Neutrophil (primary cell): Measurements from ENCODE around the gene GLG1.

Source experiments
- H3K27ac ChIP-seq: fragments of 200-600 bp; sonication (generic); 2 replicates; pipeline ENCODE4 v1.5.1; 2016; ENCODE audit warnings: mild to moderate bottlenecking, moderate library complexity
- H3K27me3 ChIP-seq: fragments of 200-600 bp; sonication (generic); 2 replicates; pipeline ENCODE4 v1.6.0; 2016; ENCODE audit warnings: mild to moderate bottlenecking
- H3K36me3 ChIP-seq: fragments of 200-600 bp; sonication (generic); 2 replicates; pipeline ENCODE4 v1.5.1; 2017
- H3K4me1 ChIP-seq, 2 experiments: fragments of 200-600 bp in 1 of 2; sonication (generic) in 1 of 2; 1 replicate in 1 of 2; 2 replicates in 1 of 2; pipeline versions ENCODE4 v1.5.1 to v1.6.1; 2013 to 2016; ENCODE audit warnings: low read depth in 1 of 2, low read length in 1 of 2, mild to moderate bottlenecking in 1 of 2, moderate library complexity in 1 of 2; ENCODE audit not compliant: control insufficient read depth in 1 of 2, insufficient read depth in 1 of 2
- H3K4me3 ChIP-seq, 2 experiments: fragments of 200-600 bp in 1 of 2; sonication (generic) in 1 of 2; 1 replicate in 1 of 2; 2 replicates in 1 of 2; pipeline ENCODE4 v1.5.1; 2013 to 2016; ENCODE audit warnings: low read depth in 1 of 2, low read length in 1 of 2, mild to moderate bottlenecking in 1 of 2, moderate library complexity in 1 of 2
- H3K9me3 ChIP-seq: fragments of 200-600 bp; sonication (generic); 2 replicates; pipeline ENCODE4 v1.5.1; 2016
- CTCF ChIP-seq: fragments of 200-600 bp; sonication (generic); IDR thresholded peaks from 2 replicates; pipeline ENCODE4 v1.5.1; 2016; ENCODE audit warnings: antibody characterized with exemption

GLG1 gene

GRCh38 chr16:74463888-74464287 lies 143.0 kb downstream of the GLG1 start:
- no peak overlapping the region for H3K27ac ChIP-seq
- H3K27me3 ChIP-seq, result no peaks in the 10 kb centered on the region
- TF ChIP-seq CTCF, result no peak
- no peaks in the 10 kb centered on the region for H3K4me1 ChIP-seq
- no peaks in the 10 kb centered on the region for H3K9me3 ChIP-seq
- peaks cover 97% of the 10 kb centered on the region for H3K36me3 ChIP-seq
- no peak overlapping the region for H3K4me3 ChIP-seq

- no peak for TF ChIP-seq CTCF
- no peaks in the 10 kb centered on the region for H3K27me3 ChIP-seq
- no peak overlapping the region for H3K4me3 ChIP-seq
- H3K27ac ChIP-seq, result no peak overlapping the region
- peaks cover 97% of the 10 kb centered on the region for H3K36me3 ChIP-seq
- no peaks in the 10 kb centered on the region for H3K4me1 ChIP-seq
- H3K9me3 ChIP-seq, result no peaks in the 10 kb centered on the region
These were observed 144.6 kb downstream of the GLG1 start for GRCh38 chr16:74462361-74462760.

- no peaks in the 10 kb centered on the region for H3K4me1 ChIP-seq
These were observed 145.1 kb downstream of the GLG1 start for GRCh38 chr16:74461826-74462225.

GRCh38 chr16:74460542-74460941 lies 146.4 kb downstream of the GLG1 start:
- TF ChIP-seq CTCF, result no peak
- Histone ChIP-seq H3K27ac (no peak overlapping the region), H3K4me3 (no peak overlapping the region), H3K9me3 (no peaks in the 10 kb centered on the region), H3K36me3 (peaks cover 98% of the 10 kb centered on the region), H3K27me3 (no peaks in the 10 kb centered on the region), H3K4me1 (no peaks in the 10 kb centered on the region)

More at GRCh38 chr16:74461826-74462225, 145.1 kb downstream of the GLG1 start:
- H3K27ac ChIP-seq, result no peak overlapping the region
- peaks cover 97% of the 10 kb centered on the region for H3K36me3 ChIP-seq
- no peaks in the 10 kb centered on the region for H3K27me3 ChIP-seq
- no peak overlapping the region for H3K4me3 ChIP-seq
- TF ChIP-seq CTCF, result no peak
- no peaks in the 10 kb centered on the region for H3K9me3 ChIP-seq

GRCh38 chr16:74456290-74456625 lies 150.7 kb downstream of the GLG1 start:
- no peaks in the 10 kb centered on the region for H3K4me1 ChIP-seq
- no peak overlapping the region for H3K4me3 ChIP-seq
- TF ChIP-seq CTCF, result no peak
- no peak overlapping the region for H3K27ac ChIP-seq
- no peaks in the 10 kb centered on the region for H3K9me3 ChIP-seq
- no peaks in the 10 kb centered on the region for H3K27me3 ChIP-seq
- peaks cover 94% of the 10 kb centered on the region for H3K36me3 ChIP-seq
